Body of pancreas (tissue), 4 donors: Measurements from ENCODE around the gene TEX2. TPM values are rescaled to one million over a fixed set of nuclear protein-coding genes. Genes with fewer than 3 reads are reported as not detected.
A peak's percentile ranks its signal among the peaks of the same experiment; 100 is the strongest.

Source experiments
- ATAC-seq: fragments of 150-250 bp; one replicate; pipeline ENCODE4 v1.9.1; 2016
- DNase-seq, 4 donors: peaks; one replicate each; pipeline ENCODE4 v3.0.0-alpha.2; 2019
- H3K27ac ChIP-seq, 4 donors: fragments of 200-600 bp; sonication (generic); 1 replicate in 3 of 4; 2 replicates in 1 of 4; pipeline versions ENCODE4 v1.5.1 to v1.6.1; 2016 to 2019; ENCODE audit warnings: mild to moderate bottlenecking in 1 of 4, mixed read lengths in 1 of 4, moderate library complexity in 1 of 4
- H3K27me3 ChIP-seq, 2 donors: fragments of 200-600 bp; sonication (generic); one replicate each; pipeline ENCODE4 v1.6.0; 2016; ENCODE audit warnings: mild to moderate bottlenecking in 1 of 2
- H3K36me3 ChIP-seq, 2 donors: fragments of 200-600 bp; sonication (generic); replicated peaks in 1 of 2; 2 replicates each; pipeline ENCODE4 v1.5.1; 2016; ENCODE audit warnings: low read depth in 2 of 2; ENCODE audit not compliant: insufficient read depth in 1 of 2
- H3K4me1 ChIP-seq: fragments of 200-600 bp; sonication (generic); one replicate; pipeline ENCODE4 v1.6.0; 2016
- H3K4me3 ChIP-seq, 2 donors: fragments of 200-600 bp; sonication (generic); 1 replicate in 1 of 2; 2 replicates in 1 of 2; pipeline ENCODE4 v1.5.1; 2016 to 2019
- H3K9me3 ChIP-seq, 3 donors: fragments of 200-600 bp; sonication (generic); 1 replicate in 2 of 3; 2 replicates in 1 of 3; pipeline ENCODE4 v1.5.1; 2016
- POLR2A ChIP-seq, 3 donors: fragments of 450-650 bp; IDR thresholded peaks; one replicate each; pipeline ENCODE4 v1.6.1; 2016; ENCODE audit warnings: antibody characterized with exemption in 3 of 3, mild to moderate bottlenecking in 2 of 3
- WGBS, 2 donors: methylation state at CpG; one replicate each; pipeline ENCODE4 v1.1.5; 2017; 5-methylcytosine and 5-hydroxymethylcytosine counted together
- intact Hi-C: fragments of 100-400 bp; cut with DNase I; formaldehyde crosslinking; loops from one replicate; pipeline ENCODE4 v1.15.1; 2023
- total RNA-seq, 2 donors: library from RNA; depleted of rRNA; stranded (reverse); fragments of >200 nt; gene quantifications; one replicate each; pipeline ENCODE4 v1.1.0, GENCODE V29; 2016
- TF ChIP-seq, protein P1 (sequence below), 7 experiments: fragments of 450-650 bp in 4 of 7; fragments of 200-600 bp in 3 of 7; sonication (generic) in 3 of 7; IDR thresholded peaks; one replicate each; pipeline ENCODE4 v1.5.1; 2016 to 2019; ENCODE audit warnings: antibody characterized with exemption in 7 of 7

TEX2 gene
- total RNA-seq, 2 donors from 2014 or later: 36.1 to 82.1 TPM

DNA sequence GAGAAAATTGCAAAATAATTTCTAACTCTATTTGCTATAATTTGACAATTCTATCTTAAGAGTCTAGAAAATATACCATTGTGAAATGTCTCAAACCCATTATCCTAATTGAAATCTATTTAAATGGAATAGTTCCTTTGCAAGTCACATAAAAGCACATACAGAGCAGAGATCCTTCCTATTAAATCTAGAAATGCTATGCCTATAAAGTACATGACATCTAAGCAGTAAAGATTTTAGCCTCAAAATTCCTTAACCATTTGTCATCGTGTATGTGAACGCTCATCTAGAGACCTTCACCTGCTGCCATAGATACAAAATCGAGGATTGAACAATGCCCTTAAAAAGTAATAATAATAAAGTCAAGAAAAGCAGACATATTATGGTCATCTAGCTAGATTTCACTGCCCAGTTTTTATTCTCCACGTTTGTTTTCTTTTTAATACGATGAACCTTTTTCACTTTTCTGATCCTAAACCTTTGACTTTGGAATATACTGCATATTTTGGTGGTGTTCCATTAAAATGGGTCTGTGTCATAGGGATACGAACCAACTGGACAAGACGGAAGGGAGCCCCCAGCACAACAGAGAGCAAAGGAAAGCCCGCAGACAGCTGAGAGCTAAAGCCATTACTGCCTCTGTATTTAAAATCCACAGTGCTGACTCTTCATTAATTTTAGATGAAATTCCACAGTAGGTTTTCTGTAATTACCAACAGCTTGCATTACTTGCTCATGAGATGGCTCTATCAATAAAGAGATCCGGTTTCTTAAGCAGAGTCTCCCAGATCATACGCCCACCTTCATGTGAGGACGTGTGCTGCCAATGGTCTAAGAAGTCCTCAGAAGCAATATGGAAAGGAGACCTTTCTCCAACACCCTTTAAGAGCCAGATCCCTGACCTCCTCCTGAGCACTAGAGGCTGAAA, 17.6 kb downstream of the TEX2 start:
- no peak for ATAC-seq
- WGBS, 2 donors: 84% methylated on average over 11 of the region's 11 CpGs
- Histone ChIP-seq H3K4me1 (peaks cover 38% of the 10 kb centered on the region), H3K9me3 (no peaks in the 10 kb centered on the region), H3K27me3 (no peaks in the 10 kb centered on the region), H3K27ac (no peak overlapping the region), H3K36me3 (no peaks in the 10 kb centered on the region), H3K4me3 (no peak overlapping the region)
- DNase-seq: no peak
- TF ChIP-seq, protein P1, sequence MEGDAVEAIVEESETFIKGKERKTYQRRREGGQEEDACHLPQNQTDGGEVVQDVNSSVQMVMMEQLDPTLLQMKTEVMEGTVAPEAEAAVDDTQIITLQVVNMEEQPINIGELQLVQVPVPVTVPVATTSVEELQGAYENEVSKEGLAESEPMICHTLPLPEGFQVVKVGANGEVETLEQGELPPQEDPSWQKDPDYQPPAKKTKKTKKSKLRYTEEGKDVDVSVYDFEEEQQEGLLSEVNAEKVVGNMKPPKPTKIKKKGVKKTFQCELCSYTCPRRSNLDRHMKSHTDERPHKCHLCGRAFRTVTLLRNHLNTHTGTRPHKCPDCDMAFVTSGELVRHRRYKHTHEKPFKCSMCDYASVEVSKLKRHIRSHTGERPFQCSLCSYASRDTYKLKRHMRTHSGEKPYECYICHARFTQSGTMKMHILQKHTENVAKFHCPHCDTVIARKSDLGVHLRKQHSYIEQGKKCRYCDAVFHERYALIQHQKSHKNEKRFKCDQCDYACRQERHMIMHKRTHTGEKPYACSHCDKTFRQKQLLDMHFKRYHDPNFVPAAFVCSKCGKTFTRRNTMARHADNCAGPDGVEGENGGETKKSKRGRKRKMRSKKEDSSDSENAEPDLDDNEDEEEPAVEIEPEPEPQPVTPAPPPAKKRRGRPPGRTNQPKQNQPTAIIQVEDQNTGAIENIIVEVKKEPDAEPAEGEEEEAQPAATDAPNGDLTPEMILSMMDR (IDR thresholded peaks at IDR 0.05): no peak
- no peak for TF ChIP-seq POLR2A (IDR thresholded peaks at IDR 0.05)
- intact Hi-C loops: no loop called here

DNA sequence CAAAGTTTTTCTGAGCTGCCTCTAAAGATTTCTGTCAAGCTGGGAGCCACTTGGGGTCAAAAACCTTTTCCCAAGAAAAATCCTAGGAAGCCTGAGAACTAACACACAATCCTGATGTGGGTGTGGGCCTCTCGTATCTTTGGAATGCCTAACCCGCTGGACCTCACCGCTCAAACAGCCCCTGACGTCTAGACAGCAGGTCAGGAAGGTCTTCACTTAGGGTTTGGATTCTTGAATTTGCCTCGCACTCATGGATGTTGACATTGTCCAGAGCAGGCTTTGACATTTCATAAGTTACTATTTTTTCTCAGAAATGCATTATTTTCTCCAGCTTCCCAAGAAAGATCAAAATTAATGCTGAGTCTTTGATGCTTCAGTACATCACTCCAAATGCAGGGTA, 18.9 kb downstream of the TEX2 start:
- ATAC-seq (peak; percentile 20), DNase-seq (no peak)
- Histone ChIP-seq H3K27me3 (no peaks in the 10 kb centered on the region), H3K36me3 (no peaks in the 10 kb centered on the region), H3K27ac (no peak overlapping the region), H3K4me3 (no peak overlapping the region), H3K4me1 (peaks cover 34% of the 10 kb centered on the region), H3K9me3 (no peaks in the 10 kb centered on the region)
- TF ChIP-seq POLR2A (IDR thresholded peaks at IDR 0.05): no peak
- TF ChIP-seq, protein P1 (IDR thresholded peaks at IDR 0.05): no peak
- intact Hi-C loops: no loop called here
- WGBS, 2 donors: 84 to 89% methylated on average over 5 of the region's 5 CpGs

DNA sequence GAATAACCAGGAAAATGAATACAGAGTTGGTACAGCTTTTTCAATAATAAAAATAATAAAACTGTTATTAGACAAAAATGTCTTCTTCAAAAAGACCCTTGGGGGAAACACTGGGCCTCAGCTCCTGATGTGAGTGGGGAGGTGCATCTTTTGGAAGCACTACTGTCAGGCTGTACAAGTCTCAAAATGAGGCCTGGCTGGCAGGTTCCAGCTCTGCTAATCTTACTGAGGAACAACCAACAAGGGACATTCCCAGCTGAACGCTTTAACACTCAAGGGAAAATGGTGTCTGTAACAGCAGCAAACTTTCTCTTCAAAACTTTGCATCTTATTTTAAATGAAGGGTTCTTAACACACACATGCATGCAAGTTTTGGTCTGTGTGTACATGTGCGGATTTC, 19.7 kb downstream of the TEX2 start:
- TF ChIP-seq, protein P1 (IDR thresholded peaks at IDR 0.05): no peak
- no peak for TF ChIP-seq POLR2A (IDR thresholded peaks at IDR 0.05)
- WGBS, 2 donors: 84 to 85% methylated on average over 2 of the region's 2 CpGs

DNA sequence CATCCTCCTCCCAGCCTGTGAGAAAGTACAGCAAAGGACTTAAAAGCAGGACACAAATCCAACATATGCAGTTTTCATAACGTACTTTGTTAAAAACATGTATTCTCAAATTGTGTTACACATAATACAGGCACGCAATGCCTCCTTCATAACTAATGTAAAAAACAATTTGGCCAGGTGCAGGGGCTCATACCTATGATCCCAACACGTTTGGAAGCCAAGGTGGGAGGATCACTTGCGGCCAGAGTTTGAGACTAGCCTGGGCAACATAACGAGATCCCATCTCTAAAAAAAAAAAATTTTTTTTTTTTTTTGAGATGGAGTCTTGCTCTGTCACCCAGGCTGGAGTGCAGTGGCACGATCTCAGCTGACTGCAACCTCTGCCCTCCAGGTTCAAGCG, 20.4 kb downstream of the TEX2 start:
- Histone ChIP-seq H3K27me3 (no peaks in the 10 kb centered on the region), H3K36me3 (no peaks in the 10 kb centered on the region), H3K9me3 (no peaks in the 10 kb centered on the region), H3K27ac (no peak overlapping the region), H3K4me1 (peaks cover 19% of the 10 kb centered on the region), H3K4me3 (no peak overlapping the region)
- no peak for TF ChIP-seq POLR2A (IDR thresholded peaks at IDR 0.05)
- TF ChIP-seq, protein P1 (IDR thresholded peaks at IDR 0.05): no peak
- no peak for ATAC-seq
- 87 to 88% methylated on average over 7 of the region's 7 CpGs for WGBS, 2 donors
- intact Hi-C loops: no loop called here
- no peak for DNase-seq

More for the DNA sequence above, 19.7 kb downstream of the TEX2 start:
- no peak overlapping the region for H3K4me3 ChIP-seq
- peaks cover 26% of the 10 kb centered on the region for H3K4me1 ChIP-seq
- intact Hi-C loops: no loop called here
- ATAC-seq (no peak), DNase-seq (no peak)
- no peak overlapping the region for H3K27ac ChIP-seq
- H3K9me3 ChIP-seq: no peaks in the 10 kb centered on the region
- H3K27me3 ChIP-seq: no peaks in the 10 kb centered on the region
- H3K36me3 ChIP-seq: no peaks in the 10 kb centered on the region
